Glomerular visceral epithelial cell (primary cell): ENCODE data around the gene SH2B2.
"Not testable (repeated sequence)": the region's sequence is repeated elsewhere in the genome, so short reads cannot be mapped to it uniquely, and the experiment has no call there.

Experiments used
- DNase-seq: peaks from one replicate; pipeline ENCODE4 v3.0.0-alpha.2; 2016; ENCODE audit errors: extremely low spot score

The SH2B2 gene

DNA sequence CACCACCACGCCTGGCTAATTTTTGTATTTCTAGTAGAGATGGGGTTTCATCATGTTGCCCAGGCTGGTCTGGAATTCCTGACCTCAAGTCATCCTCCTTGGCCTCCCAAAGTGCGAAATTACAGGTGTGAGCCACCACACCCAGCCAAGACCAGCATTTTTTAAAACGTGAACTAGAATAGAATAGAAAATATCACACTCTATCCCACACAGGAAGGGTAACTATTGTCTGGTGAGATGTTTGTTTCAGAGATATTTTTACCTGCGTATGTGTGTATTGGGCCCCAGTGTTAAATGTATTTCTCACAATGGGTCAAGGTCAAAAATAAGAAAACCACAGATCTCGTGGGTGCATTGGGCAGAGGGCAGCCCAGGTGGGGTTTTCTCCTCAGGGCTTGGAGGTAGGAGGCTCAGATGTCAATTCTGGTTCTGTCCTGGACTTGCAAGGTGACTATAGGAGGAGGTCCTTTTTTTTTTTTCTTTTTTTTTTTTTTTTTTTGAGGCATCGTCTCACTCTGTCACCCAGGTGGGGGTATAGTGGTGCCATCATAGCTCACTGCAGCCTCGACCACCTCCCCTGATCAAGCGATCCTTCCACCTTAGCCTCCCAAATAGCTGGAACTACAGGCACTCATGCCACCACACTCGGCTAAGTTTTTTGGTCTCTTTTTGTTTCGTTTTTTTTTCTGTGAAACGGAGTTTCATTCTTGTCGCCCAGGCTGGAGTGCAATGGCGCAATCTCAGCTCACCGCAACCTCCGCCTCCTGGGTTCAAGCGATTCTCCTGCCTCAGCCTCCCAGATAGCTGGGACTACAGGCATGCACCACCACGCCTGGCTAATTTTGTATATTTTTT lies 19.0 kb downstream of the SH2B2 start:
- DNase-seq, result no peak

DNA sequence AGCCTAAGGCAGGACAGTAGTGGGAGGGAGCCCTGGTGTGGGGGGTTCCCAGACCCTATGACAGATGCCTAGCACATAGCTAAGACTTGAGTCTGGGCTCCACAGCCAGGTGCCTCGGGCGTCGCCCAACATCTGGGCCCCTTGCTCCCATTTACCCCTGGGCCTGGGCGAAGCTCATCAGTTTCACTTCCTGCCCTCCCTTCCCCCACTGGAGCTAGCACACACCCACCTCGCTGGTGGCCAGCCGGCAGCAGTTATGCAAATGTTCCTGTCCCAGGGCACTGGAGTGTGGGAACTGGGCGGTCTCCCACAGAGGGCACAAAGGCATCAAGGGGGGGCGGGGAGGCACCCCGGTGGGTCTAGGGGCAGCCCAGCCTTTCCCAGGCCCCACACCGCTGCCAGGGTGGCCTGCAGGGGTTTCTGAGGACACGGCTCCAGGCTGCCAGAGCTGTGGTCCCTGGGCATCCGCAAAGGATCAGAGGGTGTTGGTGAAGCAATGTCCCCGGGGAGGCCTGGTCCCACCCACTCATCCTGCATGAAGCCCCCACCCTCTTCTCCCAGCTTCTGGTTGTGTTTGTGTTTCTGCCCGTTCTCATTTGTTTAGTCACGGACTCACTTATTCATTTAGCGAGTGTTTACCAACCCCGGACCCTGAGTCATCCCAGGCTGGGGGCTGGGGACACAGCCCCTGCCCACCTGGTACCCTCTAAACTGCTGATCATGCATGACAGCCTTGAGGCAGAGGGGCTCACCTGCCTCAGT lies 20.4 kb downstream of the SH2B2 start:
- peak; percentile 73 for DNase-seq

DNA sequence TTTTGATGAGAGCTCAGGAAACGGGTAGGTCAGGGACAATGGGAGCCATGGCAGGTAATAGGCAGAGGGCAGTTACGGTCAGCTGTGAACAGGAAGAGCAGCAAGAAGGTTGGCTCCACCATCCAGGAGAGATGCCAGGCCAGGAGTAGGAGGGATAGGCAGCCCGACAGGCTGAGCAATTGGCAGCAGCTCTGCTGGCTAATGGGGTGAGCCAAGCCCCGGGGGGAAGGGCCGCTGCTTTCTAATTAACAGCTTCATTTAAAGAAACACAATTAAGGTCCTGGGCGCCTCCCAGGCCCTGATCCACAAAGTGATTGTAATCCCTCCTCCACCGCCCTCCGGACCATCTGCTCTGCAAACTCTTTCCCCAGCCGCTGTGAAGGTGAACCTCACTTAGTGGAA lies 23.7 kb downstream of the SH2B2 start:
- no peak for DNase-seq

DNA sequence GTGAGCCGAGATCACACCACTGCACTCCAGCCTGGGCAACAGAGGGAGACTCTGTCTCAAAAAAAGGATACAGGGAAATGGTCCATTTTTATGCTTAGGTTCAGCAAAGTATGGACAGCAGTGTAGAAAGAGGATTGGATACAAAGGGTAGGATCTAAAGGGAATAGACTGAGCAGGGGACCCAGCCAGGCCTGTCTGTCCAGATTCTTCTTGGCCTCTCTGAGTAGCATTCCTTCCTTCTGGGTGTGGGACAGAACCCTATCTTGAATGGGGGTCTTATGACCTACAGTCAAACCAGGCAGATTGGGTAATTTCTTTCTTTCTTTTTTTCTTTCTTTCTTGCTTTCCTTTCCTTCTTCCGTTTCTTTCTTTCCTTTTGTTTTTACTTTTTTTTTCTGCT lies 25.6 kb downstream of the SH2B2 start:
- DNase-seq, result no peak

DNA sequence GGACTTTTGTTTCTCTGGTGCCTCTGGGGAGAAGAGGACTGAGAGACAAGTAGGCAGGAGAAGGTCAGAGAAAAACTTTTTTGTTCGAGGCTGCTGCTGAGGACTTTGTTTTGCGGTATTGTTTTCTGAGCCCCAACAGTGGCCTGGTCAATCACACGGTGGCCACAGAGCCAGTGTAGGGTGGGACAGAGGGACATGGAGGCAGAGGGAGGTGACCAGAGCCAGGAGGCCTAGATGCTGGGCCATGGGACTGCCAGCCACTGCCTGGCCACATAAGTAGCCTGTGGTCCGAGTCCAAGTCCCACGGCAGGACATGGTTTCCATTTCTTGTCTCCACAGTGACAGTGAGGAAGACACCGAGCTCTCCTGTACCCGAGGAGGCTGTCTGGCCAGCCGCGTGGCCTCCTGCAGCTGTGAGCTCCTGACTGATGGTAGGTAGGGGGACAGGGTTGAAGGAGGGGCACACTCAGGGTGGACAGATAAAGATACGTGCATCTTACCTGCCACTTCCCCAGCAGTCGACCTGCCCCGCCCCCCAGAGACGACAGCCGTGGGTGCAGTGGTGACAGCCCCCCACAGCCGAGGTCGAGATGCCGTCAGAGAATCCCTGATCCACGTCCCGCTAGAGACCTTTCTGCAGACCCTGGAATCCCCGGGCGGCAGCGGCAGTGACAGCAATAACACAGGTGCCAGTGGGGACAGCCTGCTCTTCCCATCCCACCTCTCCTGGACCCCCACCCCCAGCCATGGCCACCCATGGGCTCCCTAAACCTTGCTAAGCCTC lies 27.5 kb downstream of the SH2B2 start:
- DNase-seq, result no peak

DNA sequence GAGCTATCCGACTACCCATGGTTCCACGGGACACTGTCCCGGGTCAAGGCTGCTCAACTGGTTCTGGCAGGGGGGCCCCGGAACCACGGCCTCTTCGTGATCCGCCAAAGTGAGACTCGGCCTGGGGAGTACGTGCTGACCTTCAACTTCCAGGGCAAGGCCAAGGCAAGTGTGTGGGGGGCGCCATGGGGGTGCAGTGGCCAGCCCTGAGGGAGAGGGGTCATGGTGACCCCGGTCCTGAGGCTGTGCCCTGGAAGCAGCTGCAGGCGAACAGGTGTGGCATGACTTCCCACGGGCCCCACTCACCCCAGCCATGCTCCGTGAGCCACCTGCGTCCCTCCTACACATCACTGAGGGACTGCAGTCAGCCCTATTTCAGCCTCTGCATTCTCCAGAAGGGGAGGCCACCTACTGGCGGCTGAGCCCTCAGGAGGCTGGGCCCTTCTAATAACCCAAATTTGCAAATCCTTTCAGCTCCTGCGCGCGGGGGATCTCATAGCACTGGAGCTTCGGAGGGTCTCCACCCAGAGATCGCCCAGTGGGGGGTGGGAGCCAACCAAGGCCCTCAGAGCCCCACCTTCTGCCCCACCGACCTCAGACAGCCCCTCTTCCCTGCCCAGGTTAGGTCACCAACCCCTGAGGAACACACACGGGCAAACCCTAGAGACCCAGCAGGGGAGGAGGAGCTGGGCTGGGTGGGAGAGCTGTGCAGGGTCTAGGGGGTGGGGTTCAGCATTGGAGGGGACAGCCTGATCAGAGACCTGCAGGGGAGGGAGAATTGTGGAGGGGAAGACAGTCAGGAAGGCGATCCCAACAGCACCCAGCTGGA lies 30.8 kb downstream of the SH2B2 start:
- DNase-seq, result no peak

DNA sequence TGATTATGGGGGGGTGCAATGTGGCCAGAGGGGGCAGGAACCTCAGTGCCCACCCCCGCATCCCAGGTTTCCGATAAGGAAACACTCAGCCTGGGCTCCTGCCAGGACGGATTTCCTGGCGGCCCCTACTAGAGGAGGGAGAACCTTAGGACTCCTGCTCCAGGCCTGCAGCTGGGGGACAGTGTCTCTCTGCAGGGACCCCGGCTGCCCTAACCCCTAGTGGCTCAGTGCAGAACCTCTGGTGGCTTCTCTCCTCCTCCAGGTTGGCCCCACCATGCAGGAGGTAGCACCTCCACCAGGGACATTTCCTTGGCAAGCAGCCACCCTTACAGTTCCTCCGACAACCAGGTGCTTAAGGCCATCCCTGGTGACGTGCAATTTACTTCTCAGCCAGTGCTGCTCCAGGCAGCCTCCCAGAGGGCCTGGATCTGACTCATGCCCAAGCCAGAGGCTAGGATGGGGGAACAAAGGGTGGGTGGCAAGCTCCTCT lies 31.9 kb downstream of the SH2B2 start:
- peak; percentile 38 for DNase-seq

DNA sequence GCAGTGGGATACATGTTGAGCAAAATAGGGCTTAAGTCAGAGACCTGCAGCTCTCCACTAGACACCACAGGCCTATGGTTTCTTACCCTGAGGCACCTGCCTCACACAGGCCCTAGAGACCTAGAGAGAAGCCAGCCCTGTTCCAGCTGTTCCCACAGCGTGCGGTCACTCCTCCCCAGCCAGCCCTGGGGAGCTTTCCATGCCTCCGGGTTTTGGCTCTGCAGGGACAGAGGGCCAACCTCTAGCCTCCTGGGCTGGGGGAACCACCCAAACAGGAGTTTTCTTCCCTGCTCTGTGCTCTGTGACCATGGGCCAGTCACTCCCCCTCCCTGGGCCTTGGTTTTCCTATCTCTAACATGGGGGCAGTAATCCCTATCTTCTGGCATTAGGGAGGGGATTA lies 33.0 kb downstream of the SH2B2 start:
- no peak for DNase-seq

DNA sequence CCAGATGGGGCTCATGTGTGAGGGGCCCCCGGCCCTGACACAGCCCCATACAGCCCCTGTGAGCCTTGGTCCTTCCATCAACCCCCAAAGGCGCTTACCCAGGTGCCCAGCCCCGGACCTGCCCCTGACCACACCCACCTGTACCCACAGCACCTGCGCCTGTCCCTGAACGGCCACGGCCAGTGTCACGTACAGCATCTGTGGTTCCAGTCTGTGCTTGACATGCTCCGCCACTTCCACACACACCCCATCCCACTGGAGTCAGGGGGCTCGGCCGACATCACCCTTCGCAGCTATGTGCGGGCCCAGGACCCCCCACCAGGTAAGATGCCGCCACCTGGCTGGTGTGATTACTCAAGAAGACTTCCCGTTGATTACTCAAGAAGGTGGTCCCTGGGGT lies 33.5 kb downstream of the SH2B2 start:
- no peak for DNase-seq

DNA sequence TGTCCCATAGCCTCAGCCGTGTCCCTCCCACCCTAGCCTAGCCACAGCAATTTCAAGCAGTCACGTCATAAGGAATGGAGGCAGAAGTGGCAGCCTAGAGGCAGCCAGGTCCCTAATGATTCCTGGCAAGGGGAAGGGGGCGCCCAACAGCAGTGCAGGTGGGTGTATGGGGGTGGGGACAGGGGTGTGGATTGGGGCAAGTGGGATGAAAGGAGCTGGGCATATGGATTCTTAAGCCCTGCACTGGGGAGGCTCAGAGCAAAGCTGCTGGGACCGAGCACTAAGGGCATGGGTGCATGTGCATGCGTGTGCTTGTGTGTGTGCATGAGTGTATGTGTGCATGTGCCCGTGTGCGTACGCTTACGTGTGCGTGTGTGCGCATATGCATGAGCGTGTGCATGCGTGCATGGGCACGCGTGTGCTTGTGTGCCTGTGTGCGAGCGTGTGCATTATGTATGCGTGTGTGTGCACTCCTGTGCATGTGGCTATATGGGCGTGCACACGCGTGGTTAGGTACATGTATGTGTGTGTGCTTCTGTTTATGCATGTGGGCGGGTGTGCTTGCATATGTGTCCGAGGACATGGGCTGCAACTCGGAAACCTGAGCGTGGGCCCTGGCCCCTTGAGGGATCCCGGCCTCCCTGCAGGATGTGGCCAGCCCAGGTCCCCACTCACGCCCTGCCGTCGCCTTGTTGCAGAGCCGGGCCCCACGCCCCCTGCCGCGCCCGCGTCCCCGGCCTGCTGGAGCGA lies 34.1 kb downstream of the SH2B2 start:
- no peak for DNase-seq

DNA sequence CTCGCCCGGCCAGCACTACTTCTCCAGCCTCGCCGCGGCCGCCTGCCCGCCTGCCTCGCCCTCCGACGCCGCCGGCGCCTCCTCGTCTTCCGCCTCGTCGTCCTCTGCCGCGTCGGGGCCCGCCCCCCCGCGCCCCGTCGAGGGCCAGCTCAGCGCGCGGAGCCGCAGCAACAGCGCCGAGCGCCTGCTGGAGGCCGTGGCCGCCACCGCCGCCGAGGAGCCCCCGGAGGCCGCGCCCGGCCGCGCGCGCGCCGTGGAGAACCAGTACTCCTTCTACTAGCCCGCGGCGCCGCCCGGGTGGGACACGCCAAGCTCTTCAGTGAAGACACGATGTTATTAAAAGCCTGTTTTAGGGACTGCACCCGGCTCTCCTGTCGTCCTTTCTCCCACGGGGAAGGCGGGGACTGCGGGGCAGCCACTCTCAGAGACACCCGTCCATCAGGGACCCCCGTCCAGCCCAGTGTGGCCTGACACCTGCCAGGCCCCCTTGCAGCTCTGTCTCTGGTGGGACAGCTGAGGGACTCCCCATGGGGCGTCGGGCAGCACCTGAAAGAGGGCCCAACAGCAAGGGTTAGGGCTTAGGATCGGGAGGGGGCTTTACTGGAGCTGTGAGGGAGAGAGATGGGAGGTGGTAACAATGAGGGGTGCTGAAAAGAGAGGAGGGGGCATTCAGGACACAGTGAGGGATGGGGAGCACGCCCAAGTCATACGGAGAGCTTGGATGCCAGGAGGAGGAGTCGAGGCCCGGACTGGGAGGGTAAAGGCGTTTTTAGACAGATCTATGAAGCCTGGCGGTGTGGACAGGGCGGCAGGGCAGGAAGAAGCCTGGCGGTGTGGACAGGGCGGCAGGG lies 34.9 kb downstream of the SH2B2 start:
- no peak for DNase-seq

DNA sequence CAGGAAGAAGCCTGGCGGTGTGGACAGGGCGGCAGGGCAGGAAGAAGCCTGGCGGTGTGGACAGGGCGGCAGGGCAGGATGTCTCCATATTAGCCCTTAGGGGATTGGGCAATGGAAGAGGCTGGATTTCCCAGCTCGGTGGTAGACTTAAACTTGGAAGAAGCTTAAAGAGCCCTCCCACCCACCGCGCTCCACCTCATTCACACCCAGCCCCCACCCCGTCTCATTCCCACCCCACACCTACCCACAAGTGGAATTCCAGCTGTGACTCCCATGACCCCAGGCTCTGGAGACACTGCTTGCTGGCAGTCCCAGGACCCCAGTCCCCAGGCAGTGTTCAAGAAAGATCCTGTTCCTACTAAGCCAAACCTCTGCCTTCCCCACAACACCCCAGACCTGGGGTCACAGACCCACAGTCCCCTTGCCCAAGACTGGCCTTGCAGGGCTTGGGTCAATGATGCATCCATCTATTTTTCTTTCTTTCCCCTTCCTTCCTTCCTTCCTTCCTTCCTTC lies 35.6 kb downstream of the SH2B2 start:
- no peak for DNase-seq

DNA sequence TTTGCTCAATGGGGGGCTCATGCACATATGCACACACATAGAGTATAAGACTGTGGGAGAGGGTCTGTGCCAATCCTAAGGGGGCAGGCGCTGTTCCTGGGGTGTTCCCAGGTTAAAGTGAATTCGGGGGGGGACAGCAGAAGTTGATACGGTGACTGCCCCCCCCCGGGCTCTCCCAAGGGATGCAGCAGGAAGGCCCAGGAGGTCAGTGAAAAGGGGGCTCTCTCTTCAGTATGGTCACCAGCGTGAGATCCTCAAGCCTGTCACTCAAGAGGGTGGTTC lies 37.2 kb downstream of the SH2B2 start:
- no peak for DNase-seq

DNA sequence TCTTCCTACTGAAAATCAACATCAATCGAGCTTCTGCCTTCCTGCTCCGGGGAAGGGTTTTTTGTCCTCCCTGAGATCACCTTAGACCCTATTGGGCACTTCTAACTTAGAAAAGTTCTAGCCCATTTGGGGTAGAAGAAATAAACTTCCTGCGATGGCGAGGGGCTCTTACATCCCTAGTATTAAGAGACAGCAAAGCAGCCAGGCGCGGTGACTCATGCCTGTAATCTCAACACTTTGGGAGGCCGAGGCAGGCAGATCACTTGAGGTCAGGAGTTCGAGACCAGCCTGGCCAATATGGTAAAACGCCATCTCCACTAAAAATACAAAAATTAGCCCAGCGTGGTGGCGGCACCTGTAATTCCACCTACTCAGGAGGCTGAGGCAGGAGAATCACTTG lies 38.4 kb downstream of the SH2B2 start:
- not testable (repeated sequence) for DNase-seq

DNA sequence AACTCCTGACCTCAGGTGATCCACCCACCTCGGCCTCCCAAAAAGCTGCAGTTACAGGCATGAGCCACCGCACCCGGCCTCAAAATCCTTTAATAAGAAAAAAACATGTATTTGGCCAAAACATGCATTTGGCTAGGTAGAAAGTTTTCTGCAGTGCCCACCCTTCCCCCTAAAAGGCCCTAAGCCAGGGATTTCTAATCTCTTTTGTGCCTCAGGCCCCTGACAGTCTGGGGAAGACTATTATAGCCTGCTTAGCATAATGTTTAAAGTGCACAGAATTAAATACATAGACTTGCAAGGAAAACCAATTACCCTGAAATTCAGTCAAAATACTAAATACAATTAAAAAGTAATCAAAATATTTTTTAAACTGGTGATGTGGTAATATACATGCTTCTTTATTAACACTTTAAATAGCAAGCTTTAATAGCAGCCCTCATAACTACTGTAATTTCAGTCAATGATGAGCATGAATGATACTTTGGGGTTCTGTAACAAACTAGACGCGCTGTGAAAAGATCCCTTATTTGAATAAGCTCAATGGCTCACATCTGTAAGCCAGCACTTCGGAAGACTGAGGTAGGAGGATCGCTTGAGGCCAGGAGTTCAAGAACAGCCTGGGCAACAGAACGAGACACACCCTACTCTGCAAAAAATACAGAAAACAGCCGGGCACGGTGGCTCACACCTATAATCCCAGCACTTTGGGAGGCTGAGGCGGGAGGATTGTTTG lies 39.7 kb downstream of the SH2B2 start:
- no peak for DNase-seq

DNA sequence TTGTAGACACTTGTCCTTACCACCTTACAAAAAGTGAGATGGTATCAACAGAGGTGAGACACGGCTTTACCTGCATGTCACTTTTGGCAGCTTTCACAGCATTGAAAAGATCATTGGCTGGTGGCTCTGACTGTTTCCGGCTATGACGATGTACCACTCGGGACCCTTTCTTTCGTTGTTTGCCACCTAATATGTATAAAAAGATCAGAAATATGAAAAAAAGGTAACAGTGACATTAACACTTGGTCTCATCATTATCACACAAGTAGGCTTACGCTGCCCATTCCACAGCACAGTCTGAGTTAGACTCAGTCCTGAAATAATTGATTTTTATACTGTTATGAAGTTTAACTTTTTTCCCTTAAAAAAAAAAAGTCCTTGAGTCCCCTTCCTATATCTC lies 40.5 kb downstream of the SH2B2 start:
- not testable (repeated sequence) for DNase-seq

DNA sequence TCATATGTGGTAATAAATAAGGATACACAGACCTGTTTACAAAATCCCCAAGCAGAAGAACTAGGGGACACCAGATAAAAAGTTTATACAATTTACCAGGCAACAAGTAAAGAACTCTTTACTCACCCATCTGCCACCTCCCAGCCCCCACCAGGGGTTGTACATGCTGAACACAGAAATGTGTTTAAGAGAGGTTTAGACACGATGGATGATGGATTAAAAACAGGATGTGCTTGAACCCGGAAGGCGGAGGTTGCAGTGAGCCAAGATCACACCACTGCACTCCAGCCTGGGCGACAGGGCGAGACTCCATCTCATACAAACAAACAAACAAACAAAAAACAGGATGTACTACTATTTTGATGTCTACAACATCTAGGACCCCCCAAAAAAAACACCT lies 42.2 kb downstream of the SH2B2 start:
- DNase-seq, result not testable (repeated sequence)

DNA sequence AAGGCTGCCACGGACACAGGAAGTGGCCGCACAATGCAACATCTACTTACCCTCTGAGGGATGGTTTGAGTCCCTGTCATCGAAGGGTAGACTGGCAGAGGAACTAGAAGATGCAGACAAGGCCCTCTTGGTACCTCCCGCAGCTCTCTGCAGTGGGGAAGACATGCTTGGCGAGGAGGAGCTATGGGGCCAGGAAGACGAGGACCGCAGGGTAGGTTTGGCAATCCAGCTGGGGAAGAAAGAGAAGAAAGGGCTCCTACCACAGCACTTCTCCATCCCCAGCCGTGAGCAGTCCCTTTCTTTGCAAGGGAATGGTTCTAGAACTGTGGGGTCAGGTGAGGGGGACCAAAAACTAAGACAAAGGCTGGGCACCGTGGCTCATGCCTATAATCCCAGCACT lies 42.7 kb downstream of the SH2B2 start:
- not testable (repeated sequence) for DNase-seq
